GM12872 (cell line): ENCODE data around the gene ONECUT3.

Source experiments
- CTCF ChIP-seq: IDR thresholded peaks from 3 replicates; pipeline ENCODE4 v1.5.1; 2011; ENCODE audit warnings: low read depth, mild to moderate bottlenecking, low read length, moderate library complexity; ENCODE audit not compliant: insufficient read depth

The ONECUT3 gene

GRCh38 chr19:1766800-1767352 lies 13.6 kb downstream of the ONECUT3 start:
- no peak for TF ChIP-seq CTCF

- TF ChIP-seq CTCF = peak; percentile 94
Measured at GRCh38 chr19:1767464-1767933, 14.2 kb downstream of the ONECUT3 start.

- TF ChIP-seq CTCF = peak; percentile 35; the same call in 2 of the 3 replicates
Measured at GRCh38 chr19:1768248-1768647, 14.9 kb downstream of the ONECUT3 start.

- TF ChIP-seq CTCF = no peak
Measured at GRCh38 chr19:1768918-1769644, 15.8 kb downstream of the ONECUT3 start.

GRCh38 chr19:1769645-1769985 lies 16.3 kb downstream of the ONECUT3 start:
- TF ChIP-seq CTCF = no peak

GRCh38 chr19:1770866-1771576 lies 17.7 kb downstream of the ONECUT3 start:
- no peak for TF ChIP-seq CTCF

GRCh38 chr19:1773184-1773583 lies 19.9 kb downstream of the ONECUT3 start:
- TF ChIP-seq CTCF = no peak
